ENCODE data around the gene ABLIM1.

Gene ABLIM1

GRCh38 chr10:114518401-114519305 lies 139.4 kb downstream of the ABLIM1 start:
- no peak for DNase-seq (ENCODE audit: low read depth)
- H3K4me3 ChIP-seq (ENCODE audit: low read depth, low read length), result no peak overlapping the region
- no peak for TF ChIP-seq CTCF (IDR thresholded peaks at IDR 0.05; ENCODE audit: low read depth, low read length, missing control alignments)

- no peak for TF ChIP-seq CTCF (IDR thresholded peaks at IDR 0.05; ENCODE audit: low read depth, low read length, missing control alignments)
- no peak for DNase-seq (ENCODE audit: low read depth)
- no peak overlapping the region for H3K4me3 ChIP-seq (ENCODE audit: low read depth, low read length)
These were observed 140.5 kb downstream of the ABLIM1 start for GRCh38 chr10:114517368-114518250.

- no peak for TF ChIP-seq CTCF (IDR thresholded peaks at IDR 0.05; ENCODE audit: low read depth, low read length, missing control alignments)
These were observed 141.7 kb downstream of the ABLIM1 start for GRCh38 chr10:114516356-114516755.

GRCh38 chr10:114515298-114515914 lies 142.7 kb downstream of the ABLIM1 start:
- TF ChIP-seq CTCF (IDR thresholded peaks at IDR 0.05; ENCODE audit: low read depth, low read length, missing control alignments), result no peak
- no peak overlapping the region for H3K4me3 ChIP-seq (ENCODE audit: low read depth, low read length)
- DNase-seq (ENCODE audit: low read depth), result no peak

More at GRCh38 chr10:114516356-114516755, 141.7 kb downstream of the ABLIM1 start:
- DNase-seq (ENCODE audit: low read depth), result no peak
- H3K4me3 ChIP-seq (ENCODE audit: low read depth, low read length), result no peak overlapping the region

GRCh38 chr10:114513381-114513792 lies 144.7 kb downstream of the ABLIM1 start:
- no peak overlapping the region for H3K4me3 ChIP-seq (ENCODE audit: low read depth, low read length)
- TF ChIP-seq CTCF (IDR thresholded peaks at IDR 0.05; ENCODE audit: low read depth, low read length, missing control alignments), result no peak
- DNase-seq (ENCODE audit: low read depth), result no peak

GRCh38 chr10:114511881-114512280 lies 146.2 kb downstream of the ABLIM1 start:
- DNase-seq (ENCODE audit: low read depth), result no peak
- H3K4me3 ChIP-seq (ENCODE audit: low read depth, low read length), result no peak overlapping the region
- no peak for TF ChIP-seq CTCF (IDR thresholded peaks at IDR 0.05; ENCODE audit: low read depth, low read length, missing control alignments)
